Stimulated activated CD4-positive, alpha-beta T cell treated with anti-CD3 and anti-CD28 coated beads, Interleukin-12 subunit alpha, Interleukin-12 subunit beta, amount 100 ng/mL, for 24 hours (primary cell): ENCODE data around the gene HEPHL1.
A peak's percentile ranks its signal among the peaks of the same experiment; 100 is the strongest.
"Not testable (repeated sequence)": the region's sequence is repeated elsewhere in the genome, so short reads cannot be mapped to it uniquely, and the experiment has no call there.

Source experiments
- DNase-seq, 2 experiments: peaks; one replicate each; pipeline ENCODE4 v3.0.0-alpha.2; 2020; ENCODE audit warnings: low read depth in 2 of 2

HEPHL1 gene

DNA sequence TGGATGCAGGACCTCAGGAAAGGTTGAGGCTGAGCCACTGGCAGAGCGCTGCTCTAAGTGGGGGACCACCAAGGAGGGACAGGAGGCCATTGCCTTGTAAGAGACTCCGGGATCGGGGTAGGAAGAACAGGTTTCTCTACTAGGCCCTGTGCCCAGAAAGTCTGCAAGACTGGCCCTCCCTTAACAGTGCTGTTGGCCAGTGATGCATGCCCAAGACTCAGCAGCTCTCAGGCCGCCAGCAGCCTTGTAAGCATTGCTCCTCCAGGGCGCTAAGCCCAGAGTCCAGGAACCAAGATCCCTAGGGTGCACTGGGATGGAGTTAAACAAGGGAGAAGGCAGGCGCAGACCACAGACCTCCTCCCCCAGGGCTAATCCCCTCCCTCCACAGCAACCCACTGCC lies 68.2 kb downstream of the HEPHL1 start:
- DNase-seq: no peak

DNA sequence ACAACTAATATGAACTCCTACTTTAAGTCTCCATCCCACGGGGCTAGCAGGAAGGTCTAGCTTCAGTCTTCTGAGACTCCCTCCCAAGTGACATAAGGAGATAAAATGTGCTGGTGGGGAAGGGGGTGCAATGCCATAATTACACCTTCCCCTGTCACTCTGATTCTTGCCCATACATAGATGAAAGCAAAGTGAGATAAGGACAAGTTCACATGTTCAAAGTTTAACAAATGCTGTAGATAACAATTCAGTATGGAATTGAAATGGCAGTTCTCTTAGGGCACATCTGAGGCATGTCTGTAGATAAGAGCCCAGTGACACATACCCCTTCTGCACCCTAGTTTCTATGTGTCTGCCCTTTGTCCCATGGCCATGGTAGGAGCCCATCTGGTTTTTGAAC lies 69.2 kb downstream of the HEPHL1 start:
- DNase-seq: no peak

DNA sequence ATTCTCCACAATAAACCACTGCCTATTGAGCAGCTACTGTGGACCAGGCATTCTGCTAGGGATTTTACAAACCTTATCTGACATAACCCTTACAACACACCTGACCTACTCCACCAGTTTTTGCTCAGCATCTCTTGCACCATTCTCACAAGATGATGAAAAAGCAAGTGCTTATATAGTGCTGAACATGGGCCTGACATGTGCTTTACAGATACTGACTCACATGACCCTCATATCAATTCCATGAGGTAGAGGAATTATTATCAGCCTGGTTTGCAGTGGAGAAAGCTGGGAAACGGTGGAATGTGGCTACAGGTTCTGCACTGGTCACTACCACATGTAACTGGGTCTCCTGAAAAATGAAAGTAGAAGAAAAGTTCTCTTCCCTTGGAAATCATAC lies 69.9 kb downstream of the HEPHL1 start:
- no peak for DNase-seq

DNA sequence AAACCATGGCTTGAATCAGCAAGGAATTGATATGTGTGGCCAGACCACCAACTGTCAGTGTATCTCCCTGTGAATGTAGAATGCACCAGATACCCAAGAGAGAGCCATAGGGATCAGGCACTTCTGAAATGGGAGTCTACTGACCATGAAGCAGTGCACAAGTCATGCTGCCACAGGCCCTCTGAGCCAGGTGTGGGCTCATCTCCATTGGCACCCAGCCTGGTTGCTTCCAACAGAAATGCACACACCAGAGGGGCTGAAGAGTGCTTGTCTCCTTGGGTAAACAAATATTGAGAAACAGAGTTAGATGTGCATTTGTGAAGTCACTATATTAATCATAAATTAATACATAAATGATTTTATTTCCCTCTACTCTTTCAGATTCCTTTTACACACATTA lies 79.1 kb downstream of the HEPHL1 start:
- no peak for DNase-seq

DNA sequence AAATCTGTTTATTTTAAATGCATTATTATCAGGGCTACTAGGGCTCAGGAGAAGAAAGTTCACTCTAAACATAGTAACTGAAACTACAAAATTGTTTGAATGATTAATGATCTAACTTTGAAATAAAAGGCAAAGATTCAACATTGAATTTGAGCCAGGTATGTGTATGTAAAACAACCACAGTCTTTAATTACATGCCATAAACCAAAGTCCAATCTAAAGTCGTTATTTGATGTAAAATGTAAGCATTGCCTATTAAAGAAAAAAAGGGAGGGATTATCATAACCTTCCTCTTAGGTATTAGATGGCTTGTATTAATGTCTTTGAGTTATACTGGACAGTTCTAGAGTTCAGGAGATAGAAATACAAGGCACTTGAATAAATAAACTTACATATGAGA lies 82.3 kb downstream of the HEPHL1 start:
- no peak for DNase-seq

DNA sequence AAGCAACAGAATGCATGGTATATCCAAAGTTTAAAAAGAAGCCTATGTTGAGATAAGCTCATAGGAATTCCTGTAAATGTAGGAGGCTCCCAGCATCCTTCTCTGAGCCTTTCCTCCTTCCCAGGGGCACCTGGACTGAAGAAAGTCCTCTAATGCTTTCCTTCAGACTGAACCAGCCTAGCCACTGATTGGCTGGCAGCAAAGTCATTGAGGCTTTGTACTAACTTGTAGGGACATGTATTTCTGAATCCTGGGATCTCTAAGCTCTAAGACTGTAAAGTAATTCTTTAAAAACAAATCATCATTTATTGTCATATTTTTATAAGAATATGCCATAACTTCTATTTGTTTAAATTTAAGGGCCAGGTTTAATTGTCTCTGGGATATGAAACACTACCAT lies 83.6 kb downstream of the HEPHL1 start:
- DNase-seq: no peak

DNA sequence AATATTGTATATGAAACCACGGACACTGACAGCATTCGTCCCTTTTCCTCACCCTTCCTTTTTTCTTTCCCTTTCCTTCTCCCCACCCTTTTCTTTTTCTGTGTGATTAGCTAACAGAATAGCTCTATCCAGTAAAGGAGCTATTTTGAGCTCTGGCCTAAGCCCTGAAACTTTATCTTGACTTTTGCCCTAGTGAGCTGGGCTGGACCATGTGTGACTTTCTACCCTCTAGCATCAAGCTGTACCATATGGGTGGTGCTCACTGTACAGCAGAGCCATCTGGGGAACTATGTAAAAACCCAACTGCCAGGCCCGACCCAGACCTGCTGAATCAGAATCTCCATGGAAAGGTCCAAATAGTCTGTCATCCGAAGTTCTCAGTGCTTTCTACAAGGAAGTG lies 85.6 kb downstream of the HEPHL1 start:
- DNase-seq: no peak

DNA sequence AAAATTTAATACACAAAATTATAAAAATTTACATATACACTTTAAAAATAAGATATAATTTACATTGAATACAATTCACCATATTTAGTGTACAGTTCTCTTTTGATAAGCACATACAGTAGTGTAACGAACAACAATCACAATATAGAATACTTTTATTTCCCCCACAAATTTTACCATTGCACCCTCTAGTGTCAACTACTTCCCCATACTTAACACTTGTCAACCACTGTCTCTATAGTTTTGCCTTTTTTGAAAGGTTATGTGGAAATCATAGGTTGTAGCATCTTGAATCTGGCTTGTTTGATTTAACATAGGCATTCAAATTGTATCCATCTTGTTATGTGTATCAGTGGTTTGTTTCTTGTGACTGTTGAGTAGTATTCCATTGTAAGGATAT lies 86.2 kb downstream of the HEPHL1 start:
- no peak for DNase-seq

DNA sequence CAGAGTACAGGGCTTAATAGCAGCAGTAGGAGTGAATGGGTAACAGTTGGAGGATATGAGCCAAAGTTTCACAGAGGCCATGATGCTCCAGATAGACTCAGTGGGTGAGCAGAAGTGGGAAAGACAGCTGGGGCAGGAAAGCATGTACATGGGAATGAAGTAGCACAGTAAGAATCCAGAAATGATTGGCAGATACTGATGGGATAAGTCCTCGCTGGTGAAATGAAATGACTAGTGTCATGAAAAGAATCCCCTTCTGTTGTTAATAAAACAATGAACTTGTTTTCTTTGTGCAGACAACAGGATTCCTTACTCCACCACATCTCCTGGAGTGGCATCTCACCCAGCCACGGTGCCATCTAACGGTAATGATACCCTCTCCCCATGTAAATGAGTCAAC lies 90.1 kb downstream of the HEPHL1 start:
- DNase-seq: no peak

DNA sequence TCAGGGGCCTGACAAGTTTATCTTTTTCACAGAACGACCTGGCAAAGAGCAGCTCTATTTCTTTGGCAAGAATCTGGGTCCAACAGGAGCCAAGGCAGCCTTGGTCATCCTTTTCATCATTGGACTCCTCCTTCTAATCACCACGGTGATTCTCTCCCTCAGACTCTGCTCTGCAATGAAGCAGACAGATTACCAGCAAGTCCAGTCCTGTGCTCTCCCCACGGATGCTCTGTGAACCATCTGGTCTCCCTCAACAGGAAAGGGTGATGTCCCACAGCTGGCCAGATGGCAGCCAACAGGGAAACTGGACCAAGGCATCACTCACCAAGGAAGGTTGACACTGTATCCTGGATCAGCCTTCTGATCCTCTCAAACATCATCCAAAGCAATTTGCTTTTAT lies 90.5 kb downstream of the HEPHL1 start:
- DNase-seq: no peak

DNA sequence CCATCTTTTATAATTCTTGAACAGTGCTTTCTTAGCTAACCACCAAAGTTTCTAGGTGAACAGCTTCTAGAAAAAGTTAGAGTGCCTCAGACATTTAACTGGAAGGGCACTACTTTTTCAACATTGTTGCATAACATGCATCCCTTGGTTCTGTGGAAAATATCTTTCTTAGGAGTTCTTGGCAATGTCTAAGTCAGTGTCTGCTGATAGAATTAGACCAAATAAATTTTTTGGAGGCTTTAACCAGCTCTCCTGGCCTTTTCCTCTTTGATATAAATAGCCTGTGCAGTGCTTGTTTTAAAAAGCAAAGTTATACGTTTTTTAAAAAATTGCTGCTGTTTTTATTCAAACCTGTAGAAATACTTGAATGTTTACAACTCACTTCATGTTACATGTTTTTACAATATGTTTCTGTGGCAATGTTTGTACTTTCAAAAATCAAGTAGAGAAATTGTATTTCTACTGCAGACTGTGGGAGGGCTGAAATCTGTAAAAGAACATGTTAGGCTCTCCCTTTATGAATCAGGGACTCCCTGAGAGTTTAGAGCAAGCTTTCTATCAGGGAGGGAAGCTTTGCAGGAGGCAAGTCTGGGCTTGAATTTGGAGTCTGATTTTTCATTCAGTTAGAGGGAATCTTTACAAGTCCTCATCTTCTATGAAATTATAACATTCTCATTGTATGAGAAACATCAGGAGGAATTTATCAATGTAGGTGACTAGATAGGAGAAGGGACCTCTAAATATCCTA lies 91.2 kb downstream of the HEPHL1 start:
- DNase-seq: no peak

DNA sequence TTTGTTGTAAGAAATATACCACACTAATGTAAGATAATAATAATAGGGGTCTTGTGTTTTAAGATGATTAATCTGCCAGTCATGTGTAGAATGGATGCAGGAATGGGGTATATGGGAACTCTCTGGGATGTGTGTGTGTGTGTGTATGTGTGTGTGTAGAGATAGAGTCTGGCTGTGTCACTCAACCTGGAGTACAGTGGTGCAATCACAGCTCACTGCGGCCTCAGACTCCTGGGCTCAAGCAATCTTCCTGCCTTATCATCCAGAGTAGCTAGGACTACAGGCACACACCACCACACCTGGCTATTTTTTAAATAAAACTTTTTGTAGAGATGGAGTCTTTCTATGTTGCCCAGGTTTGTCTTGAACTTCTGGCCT lies 96.0 kb downstream of the HEPHL1 start:
- DNase-seq: no peak

DNA sequence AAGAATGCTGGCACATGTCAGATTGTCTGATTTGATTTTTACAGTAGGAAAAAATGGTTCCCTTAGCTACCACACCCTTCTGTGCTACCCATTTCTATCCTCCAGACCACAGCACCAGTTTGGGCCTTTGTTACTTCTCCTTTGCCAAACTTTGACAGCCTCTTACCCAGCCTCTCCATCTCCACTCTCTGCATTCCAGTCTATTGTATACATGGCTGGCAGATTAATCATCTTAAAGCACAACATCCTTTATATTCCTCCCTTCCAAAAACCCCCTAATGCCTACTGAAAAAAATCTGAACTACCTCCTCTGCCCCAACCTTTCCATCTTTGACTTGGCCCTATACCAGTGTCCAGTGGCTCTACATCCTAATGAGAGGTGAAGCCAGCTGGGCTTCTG lies 96.7 kb downstream of the HEPHL1 start:
- no peak for DNase-seq

DNA sequence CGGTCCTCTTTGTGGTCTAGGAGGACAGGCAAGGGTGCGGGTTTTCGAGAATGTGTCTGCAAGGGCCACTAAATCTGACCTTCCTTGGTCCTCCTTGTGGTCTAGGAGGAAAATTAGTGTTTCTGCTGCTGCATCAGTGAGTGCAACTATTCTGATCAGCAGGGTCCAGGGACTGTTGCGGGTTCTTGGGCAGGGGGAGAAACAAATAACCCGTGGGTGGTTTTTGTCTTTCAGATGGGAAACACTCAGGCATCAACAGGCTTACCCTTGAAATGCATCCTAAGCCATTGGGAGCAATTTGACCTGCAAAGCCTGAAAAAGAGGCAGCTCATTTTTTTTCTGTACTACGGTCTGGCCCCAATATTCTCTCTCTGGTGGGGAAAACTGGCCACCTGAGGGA lies 98.5 kb downstream of the HEPHL1 start:
- not testable (repeated sequence) for DNase-seq

DNA sequence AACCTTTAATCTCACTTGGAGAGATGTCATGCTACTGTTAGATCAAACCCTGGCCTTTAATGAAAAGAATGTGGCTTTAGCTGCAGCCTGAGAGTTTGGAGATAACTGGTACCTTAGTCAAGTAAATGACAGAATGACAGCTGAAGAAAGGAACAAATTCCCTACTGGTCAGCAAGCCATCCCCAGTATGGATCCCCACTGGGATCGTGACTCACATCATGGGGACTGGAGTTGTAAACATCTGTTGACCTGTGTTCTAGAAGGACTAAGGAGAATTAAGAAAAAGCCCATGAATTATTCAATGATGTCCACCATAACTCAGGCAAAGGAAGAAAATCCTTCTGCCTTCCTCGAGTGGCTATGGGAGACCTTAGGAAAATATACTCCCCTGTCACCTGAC lies 99.4 kb downstream of the HEPHL1 start:
- not testable (repeated sequence) for DNase-seq

DNA sequence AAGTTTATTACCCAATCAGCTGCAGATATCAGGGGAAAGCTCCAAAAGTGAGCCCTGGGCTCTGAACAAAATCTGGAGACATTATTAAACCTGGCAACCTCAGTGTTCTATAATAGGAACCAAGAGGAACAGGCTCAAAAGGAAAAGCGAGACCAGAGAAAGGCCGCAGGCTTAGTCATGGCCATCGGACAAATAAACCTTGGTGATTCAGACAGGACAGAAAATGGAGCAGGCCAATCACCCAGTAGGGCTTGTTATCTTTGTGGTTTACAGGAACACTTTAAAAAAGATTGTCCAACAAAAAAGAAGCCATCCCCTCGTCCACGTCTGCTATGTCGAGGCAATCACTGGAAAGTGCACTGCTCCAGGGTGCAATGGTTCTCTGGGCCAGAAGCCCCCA lies 99.8 kb downstream of the HEPHL1 start:
- DNase-seq: no peak

DNA sequence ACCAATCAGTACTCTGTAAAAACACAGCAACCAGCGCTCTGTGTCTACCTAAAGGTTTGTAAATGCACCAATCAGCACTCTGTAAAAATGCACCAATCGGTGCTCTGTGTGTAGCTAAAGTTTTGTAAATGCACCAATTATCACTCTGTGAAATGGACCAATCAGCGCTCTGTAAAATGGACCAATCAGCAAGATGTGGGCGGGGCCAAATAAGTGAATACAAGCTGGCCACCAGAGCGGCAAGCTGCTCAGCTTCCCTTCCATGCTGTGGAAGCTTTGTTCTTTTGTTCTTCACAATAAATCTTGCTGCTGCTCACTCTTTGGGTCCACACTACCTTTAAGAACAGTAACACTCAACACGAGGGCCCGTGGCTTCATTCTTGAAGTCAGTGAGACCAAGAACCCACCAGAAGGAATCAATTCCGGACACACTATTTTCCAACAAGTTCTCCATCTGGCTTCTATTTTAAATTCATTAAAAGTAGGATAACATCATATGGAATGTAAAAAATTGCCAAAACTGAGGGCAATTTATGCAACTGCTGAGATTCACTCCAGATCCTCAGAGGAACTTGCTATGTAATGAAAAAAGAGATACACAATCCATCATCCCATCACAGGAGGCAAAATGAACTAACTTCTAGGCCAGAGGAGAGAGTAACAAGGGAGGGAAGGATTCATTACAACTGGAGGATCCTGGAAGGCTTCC lies 104.4 kb downstream of the HEPHL1 start:
- no peak for DNase-seq

DNA sequence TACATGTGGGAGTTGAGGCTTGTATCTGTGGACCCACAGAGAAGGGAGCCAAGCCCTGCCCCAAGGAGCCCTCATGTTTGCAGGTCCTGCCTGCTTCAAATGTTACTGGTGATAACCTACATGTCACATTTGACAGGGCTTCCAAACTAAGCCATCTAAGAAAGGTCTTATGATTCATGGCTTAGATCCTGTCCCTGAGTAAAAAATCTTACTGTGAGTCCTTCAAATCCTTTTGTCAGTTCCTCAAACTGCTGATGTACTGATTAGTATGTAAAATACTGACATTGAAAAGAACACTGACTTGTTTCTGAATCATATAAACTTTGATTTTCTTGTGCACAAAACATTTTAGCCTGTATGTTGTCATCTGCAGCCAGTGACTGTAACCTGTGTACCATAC lies 106.5 kb downstream of the HEPHL1 start:
- no peak for DNase-seq

DNA sequence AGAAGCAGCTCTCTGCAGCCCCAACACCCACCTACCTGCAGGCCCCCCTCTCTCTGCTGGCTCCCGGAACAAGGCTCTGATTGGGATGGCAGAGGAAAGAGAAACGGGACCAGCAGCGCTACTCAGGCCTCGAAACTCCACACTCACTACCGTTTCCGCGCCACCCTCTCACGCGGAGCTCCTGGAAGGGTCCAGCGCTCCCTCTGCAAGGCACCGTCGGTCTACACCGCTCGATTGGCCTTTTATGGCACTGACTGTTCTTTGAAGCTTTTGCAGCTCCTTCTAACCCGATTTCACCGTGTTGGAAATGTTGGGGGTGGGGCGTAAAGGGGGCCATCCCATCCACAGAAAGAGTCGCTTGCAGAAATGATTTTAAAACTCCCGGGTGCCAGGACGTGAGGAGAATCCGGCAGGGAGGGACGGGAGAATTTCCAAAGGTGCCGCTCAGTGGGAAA lies 107.2 kb downstream of the HEPHL1 start:
- peak in 1 of 2 experiments; percentile 26 for DNase-seq

DNA sequence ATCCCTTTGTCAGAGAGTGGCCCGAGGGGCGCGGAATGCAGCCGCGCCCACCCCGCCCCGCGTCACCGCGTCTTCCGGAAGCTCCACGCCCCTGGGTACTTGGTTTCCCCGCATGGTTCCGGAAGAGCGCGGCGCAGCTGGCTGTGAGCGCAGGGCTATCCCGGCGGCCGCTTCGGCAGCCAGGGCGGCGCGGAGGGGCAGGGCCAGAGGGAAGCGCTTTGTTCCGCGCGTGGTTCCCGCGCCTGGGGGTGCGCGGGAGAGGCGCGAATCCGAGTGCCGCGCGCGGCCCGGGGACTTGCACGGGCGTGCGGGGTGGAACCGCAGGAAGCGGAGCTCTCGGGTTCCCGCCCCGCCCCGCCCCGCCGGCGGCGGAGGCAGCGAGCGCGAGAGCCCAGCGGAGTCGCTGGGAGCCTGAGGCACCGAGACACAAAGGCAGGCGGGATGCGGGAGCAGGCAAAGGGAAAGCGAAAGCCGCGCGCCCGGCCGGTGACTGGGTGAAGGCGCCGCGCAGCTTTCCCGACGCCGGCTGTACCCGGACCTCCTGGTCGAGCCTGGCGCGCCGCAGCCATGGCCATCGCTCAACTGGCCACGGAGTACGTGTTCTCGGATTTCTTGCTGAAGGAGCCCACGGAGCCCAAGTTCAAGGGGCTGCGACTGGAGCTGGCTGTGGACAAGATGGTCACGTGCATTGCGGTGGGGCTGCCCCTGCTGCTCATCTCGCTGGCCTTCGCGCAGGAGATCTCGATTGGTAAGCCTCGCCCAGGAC lies 107.8 kb downstream of the HEPHL1 start, which contains the start of gene PANX1:
Gene PANX1, plus strand, starts transcription at position 96 of the 766 bp plus-strand sequence. Its CDS starts 472 bp downstream, at position 568.
- DNase-seq: peak; percentile 54 to 55

DNA sequence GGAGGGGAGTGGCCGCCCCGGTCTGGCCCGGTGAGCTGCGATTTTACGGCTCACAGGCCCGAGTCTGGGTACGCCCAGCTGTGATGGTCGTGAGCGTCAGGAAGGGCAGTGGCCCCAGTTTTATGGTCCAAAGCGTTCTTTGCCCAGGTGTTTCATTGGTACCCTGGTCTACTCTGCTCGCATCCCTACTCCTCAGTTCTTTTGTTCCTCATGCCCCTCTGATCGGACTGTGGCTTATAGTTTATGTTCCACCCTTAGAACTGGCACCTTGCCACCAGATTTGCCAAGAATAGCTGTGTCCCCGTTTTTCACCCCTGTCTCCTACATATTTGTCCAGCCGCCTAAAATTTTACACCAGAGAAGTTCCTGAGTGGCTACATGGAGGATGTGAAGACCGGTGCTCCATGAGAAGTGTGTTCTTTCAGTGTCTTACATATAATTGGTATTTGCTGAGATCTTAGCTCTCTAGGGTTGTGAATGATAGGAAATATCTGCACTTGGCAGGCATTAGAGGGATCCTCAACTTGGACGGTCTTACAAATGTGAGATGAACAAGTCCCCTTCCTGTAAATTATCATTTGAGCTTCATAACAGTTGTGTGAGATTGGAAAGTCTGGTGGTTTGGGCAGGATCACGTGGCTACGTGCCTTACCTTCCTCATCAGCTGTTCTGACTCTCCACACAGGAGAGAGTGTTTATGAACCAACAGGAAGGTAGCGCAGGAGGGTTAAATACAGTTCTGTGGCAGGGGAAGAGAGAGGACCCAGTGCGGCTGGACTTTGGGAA lies 108.6 kb downstream of the HEPHL1 start:
- no peak for DNase-seq
